GM12878 (cell line): ENCODE results near the gene LSAMP.

Experiments
- CTCF ChIP-seq, 3 experiments: IDR thresholded peaks in 2 of 3; conservative IDR thresholded peaks in 1 of 3; 2 replicates each; pipeline ENCODE4 v1.5.1; 2011; ENCODE audit warnings: low read depth in 3 of 3, low read length in 3 of 3, mild to moderate bottlenecking in 3 of 3, control low read depth in 2 of 3, moderate library complexity in 2 of 3, inconsistent platforms in 1 of 3, mixed read lengths in 1 of 3; ENCODE audit not compliant: control insufficient read depth in 2 of 3, insufficient read depth in 1 of 3; ENCODE audit errors: extremely low read depth in 1 of 3
- JUND ChIP-seq: IDR thresholded peaks from 2 replicates; pipeline ENCODE4 v1.6.1; 2012; ENCODE audit warnings: low read depth, mild to moderate bottlenecking, low read length, improper control_type of control experiment, moderate library complexity

DNA sequence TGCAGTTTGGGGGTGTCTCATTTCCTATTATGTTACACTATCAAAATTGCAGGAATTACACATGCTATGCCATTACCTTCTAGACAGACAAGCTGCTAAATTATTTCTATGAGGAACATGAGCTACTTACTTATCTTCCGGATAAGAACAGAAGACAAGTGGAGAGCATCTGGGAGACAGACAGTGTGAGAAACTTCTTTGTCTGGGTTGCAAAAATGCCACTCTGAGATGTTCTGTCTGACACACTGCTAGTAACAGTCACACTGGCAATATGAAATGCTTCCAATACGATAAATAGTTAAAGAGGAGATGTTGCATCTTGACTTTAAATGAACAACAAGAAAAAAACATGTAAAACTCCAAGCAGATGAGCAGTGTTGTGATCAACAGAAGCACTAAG is 40.1 kb downstream of the LSAMP start:
- no peak for TF ChIP-seq JUND
- TF ChIP-seq CTCF (IDR thresholded peaks at IDR 0.05 in 2 of 3, conservative IDR thresholded peaks at IDR 0.05 in 1 of 3; ENCODE audit: control insufficient read depth in 2 of 3, extremely low read depth in 1 of 3, insufficient read depth in 1 of 3, low read depth in 3 of 3, low read length in 3 of 3): no peak
